ENCODE measurements around the gene ENOX1. TPM values are rescaled to one million over a fixed set of nuclear protein-coding genes. Genes with fewer than 3 reads are reported as not detected.

ENOX1 gene
- total RNA-seq, 2 donors from 2014 or later, result 0.33 TPM; not detected in 1

- no peaks in the 10 kb centered on the region for H3K36me3 Mint-ChIP-seq (ENCODE audit: low read depth)
- no peaks in the 10 kb centered on the region for H3K36me3 ChIP-seq (ENCODE audit: control insufficient read depth, insufficient read depth, low read length)
- TF ChIP-seq, protein P1, sequence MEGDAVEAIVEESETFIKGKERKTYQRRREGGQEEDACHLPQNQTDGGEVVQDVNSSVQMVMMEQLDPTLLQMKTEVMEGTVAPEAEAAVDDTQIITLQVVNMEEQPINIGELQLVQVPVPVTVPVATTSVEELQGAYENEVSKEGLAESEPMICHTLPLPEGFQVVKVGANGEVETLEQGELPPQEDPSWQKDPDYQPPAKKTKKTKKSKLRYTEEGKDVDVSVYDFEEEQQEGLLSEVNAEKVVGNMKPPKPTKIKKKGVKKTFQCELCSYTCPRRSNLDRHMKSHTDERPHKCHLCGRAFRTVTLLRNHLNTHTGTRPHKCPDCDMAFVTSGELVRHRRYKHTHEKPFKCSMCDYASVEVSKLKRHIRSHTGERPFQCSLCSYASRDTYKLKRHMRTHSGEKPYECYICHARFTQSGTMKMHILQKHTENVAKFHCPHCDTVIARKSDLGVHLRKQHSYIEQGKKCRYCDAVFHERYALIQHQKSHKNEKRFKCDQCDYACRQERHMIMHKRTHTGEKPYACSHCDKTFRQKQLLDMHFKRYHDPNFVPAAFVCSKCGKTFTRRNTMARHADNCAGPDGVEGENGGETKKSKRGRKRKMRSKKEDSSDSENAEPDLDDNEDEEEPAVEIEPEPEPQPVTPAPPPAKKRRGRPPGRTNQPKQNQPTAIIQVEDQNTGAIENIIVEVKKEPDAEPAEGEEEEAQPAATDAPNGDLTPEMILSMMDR (conservative IDR thresholded peaks at IDR 0.05), result no peak
- no peaks in the 10 kb centered on the region for H3K4me1 Mint-ChIP-seq
- WGBS, 2 experiments (ENCODE audit: insufficient coverage in 1 of 2, insufficient read length in 1 of 2), result 88 to 100% methylated on average over 1 of the region's 1 CpG
- no peaks in the 10 kb centered on the region for H3K27me3 ChIP-seq (ENCODE audit: control insufficient read depth, insufficient read depth, low read length, poor library complexity, severe bottlenecking)
- H3K4me3 ChIP-seq (ENCODE audit: low read length), result no peak overlapping the region
- peaks cover 5% of the 10 kb centered on the region for H3K9me3 ChIP-seq (ENCODE audit: control insufficient read depth, low read length)
- H3K4me1 ChIP-seq (ENCODE audit: control insufficient read depth, insufficient read depth, low read length), result no peaks in the 10 kb centered on the region
- H3K9ac ChIP-seq (ENCODE audit: extremely low read depth, low read length, poor library complexity, severe bottlenecking), result no peak overlapping the region
- no peak overlapping the region for H3K27ac ChIP-seq (ENCODE audit: low read depth, low read length)
- no peaks in the 10 kb centered on the region for H3K9me3 Mint-ChIP-seq
- H3K27ac Mint-ChIP-seq, result no peak overlapping the region
- no peak overlapping the region for H3K4me3 Mint-ChIP-seq
- DNase-seq, result no peak
- H3K27me3 Mint-ChIP-seq (ENCODE audit: insufficient read depth), result peaks cover 2% of the 10 kb centered on the region
These were observed 583.0 kb downstream of the ENOX1 start for GRCh38 chr13:43203781-43204180.

- DNase-seq, result no peak
- H3K36me3 Mint-ChIP-seq (ENCODE audit: low read depth), result no peaks in the 10 kb centered on the region
- Histone ChIP-seq H3K36me3 (ENCODE audit: control insufficient read depth, insufficient read depth, low read length) (no peaks in the 10 kb centered on the region), H3K27me3 (ENCODE audit: control insufficient read depth, insufficient read depth, low read length, poor library complexity, severe bottlenecking) (no peaks in the 10 kb centered on the region), H3K4me3 (ENCODE audit: low read length) (no peak overlapping the region), H3K9ac (ENCODE audit: extremely low read depth, low read length, poor library complexity, severe bottlenecking) (no peak overlapping the region), H3K9me3 (ENCODE audit: control insufficient read depth, low read length) (peaks cover 5% of the 10 kb centered on the region), H3K27ac (ENCODE audit: low read depth, low read length) (no peak overlapping the region), H3K4me1 (ENCODE audit: control insufficient read depth, insufficient read depth, low read length) (no peaks in the 10 kb centered on the region)
- H3K27me3 Mint-ChIP-seq (ENCODE audit: insufficient read depth), result peaks cover 2% of the 10 kb centered on the region
- H3K4me1 Mint-ChIP-seq, result no peaks in the 10 kb centered on the region
- no peaks in the 10 kb centered on the region for H3K9me3 Mint-ChIP-seq
- WGBS, 2 experiments (ENCODE audit: insufficient coverage in 1 of 2, insufficient read length in 1 of 2), result 92 to 100% methylated on average over 1 of the region's 1 CpG
- no peak overlapping the region for H3K4me3 Mint-ChIP-seq
- TF ChIP-seq, protein P1 (conservative IDR thresholded peaks at IDR 0.05), result no peak
- H3K27ac Mint-ChIP-seq, result no peak overlapping the region
These were observed 586.0 kb downstream of the ENOX1 start for GRCh38 chr13:43200736-43201135.

- Mint-ChIP-seq H3K27ac (no peak overlapping the region), H3K4me1 (no peaks in the 10 kb centered on the region), H3K4me3 (no peak overlapping the region), H3K9me3 (no peaks in the 10 kb centered on the region), H3K36me3 (ENCODE audit: low read depth) (no peaks in the 10 kb centered on the region), H3K27me3 (ENCODE audit: insufficient read depth) (peaks cover 2% of the 10 kb centered on the region)
- Histone ChIP-seq H3K27ac (ENCODE audit: low read depth, low read length) (no peak overlapping the region), H3K9ac (ENCODE audit: extremely low read depth, low read length, poor library complexity, severe bottlenecking) (no peak overlapping the region), H3K4me3 (ENCODE audit: low read length) (no peak overlapping the region), H3K9me3 (ENCODE audit: control insufficient read depth, low read length) (peaks cover 5% of the 10 kb centered on the region), H3K4me1 (ENCODE audit: control insufficient read depth, insufficient read depth, low read length) (no peaks in the 10 kb centered on the region), H3K27me3 (ENCODE audit: control insufficient read depth, insufficient read depth, low read length, poor library complexity, severe bottlenecking) (no peaks in the 10 kb centered on the region), H3K36me3 (ENCODE audit: control insufficient read depth, insufficient read depth, low read length) (no peaks in the 10 kb centered on the region)
- WGBS, 2 experiments (ENCODE audit: insufficient coverage in 1 of 2, insufficient read length in 1 of 2), result 89% methylated on average over 1 of the region's 1 CpG; no CpG with 5 or more reads in 1 of the 2 experiments
- TF ChIP-seq, protein P1 (conservative IDR thresholded peaks at IDR 0.05), result no peak
- DNase-seq, result no peak
These were observed 586.5 kb downstream of the ENOX1 start for GRCh38 chr13:43200307-43200706.

All from endodermal cell (in vitro differentiated cells).